Subcutaneous abdominal adipose tissue (tissue), 5 donors: ENCODE results near the gene MT1B.
A peak's percentile ranks its signal among the peaks of the same experiment; 100 is the strongest.
"Not testable (repeated sequence)": the region's sequence is repeated elsewhere in the genome, so short reads cannot be mapped to it uniquely, and the experiment has no call there.

Source experiments
- H3K27ac ChIP-seq: one replicate; pipeline ENCODE4 v1.7.0; 2013; ENCODE audit warnings: low read depth, mild to moderate bottlenecking, inconsistent platforms, low read length, moderate library complexity
- H3K27me3 ChIP-seq, 5 donors: one replicate each; pipeline ENCODE4 v1.7.0; 2013; ENCODE audit warnings: low read length in 5 of 5, inconsistent platforms in 1 of 5; ENCODE audit not compliant: control insufficient read depth in 5 of 5, insufficient read depth in 4 of 5
- H3K36me3 ChIP-seq, 5 donors: one replicate each; pipeline ENCODE4 v1.7.0; 2013; ENCODE audit warnings: low read length in 5 of 5; ENCODE audit not compliant: control insufficient read depth in 5 of 5, insufficient read depth in 5 of 5
- H3K4me1 ChIP-seq, 5 donors: one replicate each; pipeline ENCODE4 v1.7.0; 2013; ENCODE audit warnings: low read length in 5 of 5, mild to moderate bottlenecking in 3 of 5, moderate library complexity in 1 of 5; ENCODE audit not compliant: control insufficient read depth in 5 of 5, insufficient read depth in 5 of 5
- H3K4me3 ChIP-seq, 5 donors: one replicate each; pipeline ENCODE4 v1.7.0; 2013; ENCODE audit warnings: low read length in 5 of 5, low read depth in 1 of 5
- H3K9ac ChIP-seq, 5 donors: one replicate each; pipeline ENCODE4 v1.7.0; 2013; ENCODE audit warnings: low read length in 5 of 5, mild to moderate bottlenecking in 4 of 5, moderate library complexity in 3 of 5
- H3K9me3 ChIP-seq, 5 donors: one replicate each; pipeline ENCODE4 v1.7.0; 2013; ENCODE audit warnings: low read length in 5 of 5; ENCODE audit not compliant: control insufficient read depth in 5 of 5
- donor health status: healthy.
- donor health status: healthy.
- donor health status: healthy.
- donor health status: healthy.
- donor health status: healthy.

MT1B gene

GRCh38 chr16:56672761-56673536 lies 21.3 kb downstream of the MT1B start:
- Histone ChIP-seq H3K9ac (no peak overlapping the region), H3K27ac (no peak overlapping the region), H3K27me3 (peaks cover 0 to 35% (median 15%) of the 10 kb centered on the region in 5 donors), H3K4me3 (no peak overlapping the region), H3K36me3 (no peaks in the 10 kb centered on the region), H3K9me3 (no peaks in the 10 kb centered on the region), H3K4me1 (peaks cover 0 to 19% (median 12%) of the 10 kb centered on the region in 5 donors)

- Histone ChIP-seq H3K4me1 (peaks cover 0 to 14% (median 8%) of the 10 kb centered on the region in 5 donors), H3K27me3 (peaks cover 0 to 30% (median 6%) of the 10 kb centered on the region in 5 donors), H3K9ac (no peak overlapping the region), H3K9me3 (no peaks in the 10 kb centered on the region), H3K27ac (no peak overlapping the region), H3K4me3 (no peak overlapping the region), H3K36me3 (no peaks in the 10 kb centered on the region)
Measured at GRCh38 chr16:56673921-56674320, 22.2 kb downstream of the MT1B start.

DNA sequence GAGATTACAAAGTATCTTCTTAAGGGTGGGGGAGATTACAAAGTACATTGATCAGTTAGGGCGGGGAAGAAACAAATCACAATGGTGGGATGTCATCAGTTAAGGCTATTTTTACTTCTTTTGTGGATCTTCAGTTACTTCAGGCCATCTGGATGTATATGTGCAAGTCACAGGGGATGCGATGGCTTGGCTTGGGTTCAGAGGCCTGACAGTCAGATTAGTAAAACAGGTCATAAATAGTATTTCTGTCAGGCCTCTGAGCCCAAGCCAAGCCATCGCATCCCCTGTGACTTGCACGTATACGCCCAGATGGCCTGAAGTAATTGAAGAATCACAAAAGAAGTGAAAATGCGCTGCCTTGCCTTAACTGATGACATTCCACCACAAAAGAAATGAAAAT lies 22.9 kb downstream of the MT1B start:
- H3K27ac ChIP-seq, H3K4me1 ChIP-seq, H3K9me3 ChIP-seq, H3K9ac ChIP-seq, H3K4me3 ChIP-seq, H3K36me3 ChIP-seq: not testable (repeated sequence)
- peaks cover 0 to 24% (median 4%) of the 10 kb centered on the region in 5 donors for H3K27me3 ChIP-seq

GRCh38 chr16:56675685-56676210 lies 24.1 kb downstream of the MT1B start:
- H3K9ac ChIP-seq: no peak overlapping the region
- H3K4me1 ChIP-seq: peaks cover 0 to 4% (median under 1%) of the 10 kb centered on the region in 5 donors
- no peak overlapping the region for H3K27ac ChIP-seq
- H3K4me3 ChIP-seq: no peak overlapping the region
- H3K27me3 ChIP-seq: peaks cover 0 to 16% (median under 1%) of the 10 kb centered on the region in 5 donors
- H3K9me3 ChIP-seq: no peaks in the 10 kb centered on the region
- no peaks in the 10 kb centered on the region for H3K36me3 ChIP-seq

GRCh38 chr16:56677474-56677873 lies 25.8 kb downstream of the MT1B start:
- Histone ChIP-seq H3K27ac (no peak overlapping the region), H3K27me3 (peaks cover 0 to 16% (median 0%) of the 10 kb centered on the region in 5 donors), H3K9me3 (no peaks in the 10 kb centered on the region), H3K4me1 (peaks cover 3 to 16% (median 13%) of the 10 kb centered on the region in 5 donors), H3K36me3 (no peaks in the 10 kb centered on the region), H3K4me3 (no peak overlapping the region), H3K9ac (no peak overlapping the region)

- H3K4me1 ChIP-seq: peaks cover 10 to 34% (median 30%) of the 10 kb centered on the region in 5 donors
- H3K27me3 ChIP-seq: peaks cover 0 to 10% (median 0%) of the 10 kb centered on the region in 5 donors
- peaks cover 0 to 2% (median 0%) of the 10 kb centered on the region in 5 donors for H3K36me3 ChIP-seq
- no peaks in the 10 kb centered on the region for H3K9me3 ChIP-seq
- no peak overlapping the region for H3K4me3 ChIP-seq
- no peak overlapping the region for H3K27ac ChIP-seq
- H3K9ac ChIP-seq: no peak overlapping the region
Measured at GRCh38 chr16:56679078-56679730, 27.5 kb downstream of the MT1B start.

- H3K36me3 ChIP-seq: peaks cover 0 to 2% (median 0%) of the 10 kb centered on the region in 5 donors
- H3K4me3 ChIP-seq: no peak overlapping the region
- no peaks in the 10 kb centered on the region for H3K9me3 ChIP-seq
- peaks cover 0 to 10% (median 0%) of the 10 kb centered on the region in 5 donors for H3K27me3 ChIP-seq
- H3K27ac ChIP-seq: no peak overlapping the region
- no peak overlapping the region for H3K9ac ChIP-seq
- peaks cover 10 to 40% (median 35%) of the 10 kb centered on the region in 5 donors for H3K4me1 ChIP-seq
Measured at GRCh38 chr16:56679818-56680217, 28.1 kb downstream of the MT1B start.

- Histone ChIP-seq H3K4me1 (peaks cover 12 to 52% (median 36%) of the 10 kb centered on the region in 5 donors), H3K4me3 (peak within 1 kb of the TSS; percentile 78 to 99 (median 88)), H3K36me3 (peaks cover 0 to 2% (median 0%) of the 10 kb centered on the region in 5 donors), H3K9ac (peak within 1 kb of the TSS; percentile 59 to 98 (median 83)), H3K27me3 (no peaks in the 10 kb centered on the region), H3K27ac (peak within 1 kb of the TSS; percentile 77), H3K9me3 (peaks cover 0 to 12% (median 6%) of the 10 kb centered on the region in 5 donors)
Measured at GRCh38 chr16:56681939-56682702, 30.4 kb downstream of the MT1B start, which contains the start of gene MT1X. TSS of gene MT1X (plus strand) at chr16:56682470. CDS start at chr16:56682541, 71 bp downstream.

- Histone ChIP-seq H3K4me3 (peak overlapping the region; percentile 78 to 99 (median 88)), H3K4me1 (peaks cover 12 to 52% (median 36%) of the 10 kb centered on the region in 5 donors), H3K9ac (peak overlapping the region; percentile 59 to 98 (median 83)), H3K27ac (peak overlapping the region; percentile 77), H3K9me3 (peaks cover 0 to 16% (median 6%) of the 10 kb centered on the region in 5 donors), H3K36me3 (peaks cover 0 to 2% (median 0%) of the 10 kb centered on the region in 5 donors), H3K27me3 (no peaks in the 10 kb centered on the region)
Measured at GRCh38 chr16:56682703-56683397, 31.2 kb downstream of the MT1B start.
